A204.1 (cell line): ENCODE results near the gene TRIOBP.

ENCODE experiments used
- FAIRE-seq: peaks from 2 replicates; lab custom pipeline; 2012; peaks lifted over from hg19 to GRCh38; lab: Jason Lieb, UNC

Gene TRIOBP

GRCh38 chr22:37728620-37729019 is 31.8 kb downstream of the TRIOBP start:
- no peak for FAIRE-seq

GRCh38 chr22:37731804-37732471 is 35.1 kb downstream of the TRIOBP start:
- FAIRE-seq: no peak

- no peak for FAIRE-seq
Measured at GRCh38 chr22:37732699-37733607, 36.1 kb downstream of the TRIOBP start.

GRCh38 chr22:37733625-37734401 is 37.0 kb downstream of the TRIOBP start:
- FAIRE-seq: no peak

GRCh38 chr22:37734402-37734700 is 37.5 kb downstream of the TRIOBP start:
- FAIRE-seq: no peak

- FAIRE-seq: no peak
Measured at GRCh38 chr22:37734964-37735451, 38.2 kb downstream of the TRIOBP start.

- FAIRE-seq: no peak
Measured at GRCh38 chr22:37739035-37739434, 42.2 kb downstream of the TRIOBP start.

- FAIRE-seq: no peak
Measured at GRCh38 chr22:37739611-37740049, 42.8 kb downstream of the TRIOBP start.

- FAIRE-seq: no peak
Measured at GRCh38 chr22:37740455-37741311, 43.8 kb downstream of the TRIOBP start.

- no peak for FAIRE-seq
Measured at GRCh38 chr22:37741312-37741795, 44.5 kb downstream of the TRIOBP start.

GRCh38 chr22:37742376-37743171 is 45.7 kb downstream of the TRIOBP start:
- no peak for FAIRE-seq

- FAIRE-seq: no peak
Measured at GRCh38 chr22:37744589-37744988, 47.7 kb downstream of the TRIOBP start.

GRCh38 chr22:37745548-37746365 is 48.9 kb downstream of the TRIOBP start:
- FAIRE-seq: no peak

GRCh38 chr22:37746366-37747079 is 49.7 kb downstream of the TRIOBP start:
- no peak for FAIRE-seq

- no peak for FAIRE-seq
Measured at GRCh38 chr22:37747080-37747714, 50.3 kb downstream of the TRIOBP start.

- no peak for FAIRE-seq
Measured at GRCh38 chr22:37747715-37748100, 50.9 kb downstream of the TRIOBP start.

GRCh38 chr22:37748659-37749058 is 51.8 kb downstream of the TRIOBP start:
- no peak for FAIRE-seq

- FAIRE-seq: no peak
Measured at GRCh38 chr22:37749226-37749625, 52.4 kb downstream of the TRIOBP start.
